Gastroesophageal sphincter (tissue), 4 donors: ENCODE results near the gene LEPR. TPM values are rescaled to one million over a fixed set of nuclear protein-coding genes. Genes with fewer than 3 reads are reported as not detected.

ENCODE experiments used
- ATAC-seq: fragments of 150-250 bp; one replicate; pipeline ENCODE4 v1.9.1; 2016; ENCODE audit warnings: mild to moderate bottlenecking, moderate library complexity
- H3K27ac ChIP-seq, 4 donors: fragments of 200-600 bp; sonication (generic) in 3 of 4; 1 replicate in 3 of 4; 2 replicates in 1 of 4; pipeline ENCODE4 v1.5.1; 2016 to 2019
- H3K27me3 ChIP-seq: fragments of 200-600 bp; sonication (generic); one replicate; pipeline ENCODE4 v1.5.1; 2019
- H3K36me3 ChIP-seq, 2 donors: fragments of 200-600 bp; sonication (generic); one replicate each; pipeline ENCODE4 v1.5.1; 2019; ENCODE audit warnings: control low read depth in 1 of 2
- H3K4me1 ChIP-seq, 3 donors: fragments of 200-600 bp; sonication (generic); 1 replicate in 2 of 3; 2 replicates in 1 of 3; pipeline ENCODE4 v1.5.1; 2016 to 2019; ENCODE audit warnings: control low read depth in 2 of 3
- H3K4me3 ChIP-seq, 2 donors: fragments of 200-600 bp; sonication (generic); one replicate each; pipeline ENCODE4 v1.5.1; 2019; ENCODE audit warnings: mild to moderate bottlenecking in 1 of 2, moderate library complexity in 1 of 2
- H3K9me3 ChIP-seq, 3 donors: fragments of 200-600 bp; sonication (generic); one replicate each; pipeline ENCODE4 v1.5.1; 2017 to 2019; ENCODE audit warnings: control low read depth in 2 of 3
- CTCF ChIP-seq, 4 experiments: fragments of 200-600 bp in 2 of 4; fragments of 450-650 bp in 2 of 4; sonication (generic) in 1 of 4; IDR thresholded peaks; one replicate each; pipeline ENCODE4 v1.5.1; 2017 to 2019; ENCODE audit warnings: antibody characterized with exemption in 4 of 4, mild to moderate bottlenecking in 2 of 4, moderate library complexity in 2 of 4
- EP300 ChIP-seq: sonication (generic); formaldehyde crosslinking; IDR thresholded peaks from one replicate; pipeline ENCODE4 v1.6.1; 2017; ENCODE audit warnings: antibody characterized with exemption, mild to moderate bottlenecking
- POLR2A ChIP-seq, 2 donors: fragments of 450-650 bp; IDR thresholded peaks; one replicate each; pipeline ENCODE4 v1.6.1; 2017; ENCODE audit warnings: antibody characterized with exemption in 2 of 2, mild to moderate bottlenecking in 2 of 2, moderate library complexity in 1 of 2
- POLR2AphosphoS5 ChIP-seq: sonication (generic); formaldehyde crosslinking; IDR thresholded peaks from one replicate; pipeline ENCODE4 v1.6.1; 2017; ENCODE audit warnings: antibody characterized with exemption
- WGBS, 2 donors: methylation state at CpG; one replicate each; pipeline ENCODE4 v1.1.5; 2018; ENCODE audit warnings: low coverage in 1 of 2; 5-methylcytosine and 5-hydroxymethylcytosine counted together
- total RNA-seq, 4 donors: library from RNA; depleted of rRNA; stranded (reverse); fragments of >200 nt; gene quantifications; one replicate each; pipeline ENCODE4 v1.1.0, GENCODE V29; 2016

Gene LEPR
- total RNA-seq, 4 donors from 2014 or later: 11.0 to 51.1 (median 15.0) TPM

DNA sequence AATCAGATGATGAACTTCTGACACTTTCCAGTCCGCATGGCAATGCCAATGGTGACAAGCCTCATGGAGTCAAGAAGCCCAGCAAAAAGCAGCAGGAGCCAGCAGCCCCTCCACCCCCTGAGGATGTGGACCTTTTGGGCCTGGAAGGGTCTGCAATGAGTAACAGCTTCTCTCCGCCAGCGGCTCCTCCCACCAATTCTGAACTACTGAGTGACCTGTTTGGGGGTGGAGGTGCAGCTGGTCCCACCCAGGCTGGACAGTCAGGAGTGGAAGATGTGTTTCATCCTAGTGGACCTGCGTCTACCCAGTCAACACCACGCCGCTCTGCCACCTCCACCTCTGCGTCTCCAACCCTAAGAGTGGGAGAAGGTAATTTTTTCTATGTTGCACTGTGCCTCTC lies 28.0 kb upstream of the LEPR start:
- no peak for ATAC-seq

GRCh38 chr1:65393347-65393746 lies 27.1 kb upstream of the LEPR start:
- Histone ChIP-seq H3K36me3 (peaks cover 0 to 30% of the 10 kb centered on the region in 2 donors), H3K4me3 (no peak overlapping the region), H3K27ac (no peak overlapping the region), H3K27me3 (no peaks in the 10 kb centered on the region), H3K4me1 (no peaks in the 10 kb centered on the region), H3K9me3 (no peaks in the 10 kb centered on the region)
- no peak for TF ChIP-seq CTCF (IDR thresholded peaks at IDR 0.05)
- 75 to 93% methylated on average over 2 of the region's 2 CpGs for WGBS, 2 donors
- no peak for ATAC-seq

More for the DNA sequence above, 28.0 kb upstream of the LEPR start:
- Histone ChIP-seq H3K27ac (no peak overlapping the region), H3K36me3 (peaks cover 0 to 30% of the 10 kb centered on the region in 2 donors), H3K9me3 (no peaks in the 10 kb centered on the region), H3K4me1 (no peaks in the 10 kb centered on the region), H3K4me3 (no peak overlapping the region), H3K27me3 (no peaks in the 10 kb centered on the region)
- WGBS, 2 donors: 98 to 100% methylated on average over 1 to 7 of the region's 7 CpGs
- TF ChIP-seq EP300: no peak
- TF ChIP-seq POLR2AphosphoS5: no peak
- TF ChIP-seq POLR2A (IDR thresholded peaks at IDR 0.05): no peak
- no peak for TF ChIP-seq CTCF (IDR thresholded peaks at IDR 0.05)

DNA sequence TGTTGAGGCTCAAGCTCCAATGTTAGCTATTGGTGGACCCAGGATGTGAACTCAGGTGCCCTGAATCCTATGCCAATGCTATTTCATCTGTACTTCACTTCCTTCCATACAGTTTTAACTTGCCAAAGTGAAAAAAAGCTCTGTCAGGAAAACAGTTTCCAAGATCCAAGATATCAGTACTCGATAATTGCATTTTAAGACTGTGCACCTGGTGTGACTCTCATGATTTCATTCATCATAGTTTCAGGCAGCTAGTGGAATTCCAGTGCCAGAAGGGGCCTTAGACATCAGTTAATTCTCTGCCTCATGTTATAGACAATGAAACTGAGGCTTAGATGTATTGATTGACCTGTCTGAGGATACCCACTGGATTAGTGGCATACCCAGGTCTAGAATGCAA lies 26.5 kb upstream of the LEPR start:
- no peak for TF ChIP-seq CTCF (IDR thresholded peaks at IDR 0.05)
- no peak for TF ChIP-seq POLR2AphosphoS5
- TF ChIP-seq EP300: no peak
- no peak for TF ChIP-seq POLR2A (IDR thresholded peaks at IDR 0.05)
- Histone ChIP-seq H3K4me1 (no peaks in the 10 kb centered on the region), H3K4me3 (no peak overlapping the region), H3K9me3 (no peaks in the 10 kb centered on the region), H3K36me3 (peaks cover 0 to 30% of the 10 kb centered on the region in 2 donors), H3K27me3 (no peaks in the 10 kb centered on the region), H3K27ac (no peak overlapping the region)
- WGBS, 2 donors: 38 to 78% methylated on average over 1 of the region's 1 CpG
- ATAC-seq: no peak

- no peak for ATAC-seq
- no peaks in the 10 kb centered on the region for H3K27me3 ChIP-seq
- TF ChIP-seq POLR2AphosphoS5: no peak
- TF ChIP-seq EP300: no peak
- no peak for TF ChIP-seq POLR2A (IDR thresholded peaks at IDR 0.05)
- TF ChIP-seq CTCF (IDR thresholded peaks at IDR 0.05): no peak
- H3K4me3 ChIP-seq: no peak overlapping the region
- H3K36me3 ChIP-seq: peaks cover 0 to 28% of the 10 kb centered on the region in 2 donors
- no peak overlapping the region for H3K27ac ChIP-seq
- H3K4me1 ChIP-seq: no peaks in the 10 kb centered on the region
- no peaks in the 10 kb centered on the region for H3K9me3 ChIP-seq
- WGBS, 2 donors: 87 to 95% methylated on average over 3 of the region's 3 CpGs
Measured at GRCh38 chr1:65395887-65396612, 24.4 kb upstream of the LEPR start.

DNA sequence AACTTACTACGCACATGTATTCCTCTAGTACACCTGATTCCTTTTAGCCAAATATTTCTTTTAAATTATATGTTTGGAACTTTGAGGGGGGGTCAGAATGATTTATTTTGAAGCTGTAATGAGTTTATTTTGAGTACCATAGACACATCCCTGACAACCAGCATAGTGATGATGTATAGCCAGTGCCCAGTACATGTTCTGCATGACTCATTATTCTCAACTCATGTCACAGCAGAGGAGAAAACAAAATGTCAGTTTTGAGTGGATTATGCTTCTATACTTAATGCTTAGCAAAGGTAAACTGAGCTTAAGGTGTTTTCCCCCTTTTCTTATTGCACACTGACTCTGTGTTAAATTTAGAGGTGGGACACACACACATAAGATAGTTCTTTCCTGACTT lies 22.4 kb upstream of the LEPR start:
- H3K27me3 ChIP-seq: no peaks in the 10 kb centered on the region
- H3K27ac ChIP-seq: no peak overlapping the region
- no peak for ATAC-seq
- H3K4me3 ChIP-seq: no peak overlapping the region
- H3K4me1 ChIP-seq: no peaks in the 10 kb centered on the region
- H3K36me3 ChIP-seq: peaks cover 0 to 28% of the 10 kb centered on the region in 2 donors
- no peaks in the 10 kb centered on the region for H3K9me3 ChIP-seq
- 100% methylated on average over 1 of the region's 1 CpG for WGBS, 2 donors
- no peak for TF ChIP-seq CTCF (IDR thresholded peaks at IDR 0.05)
- TF ChIP-seq POLR2A (IDR thresholded peaks at IDR 0.05): no peak
- no peak for TF ChIP-seq EP300
- TF ChIP-seq POLR2AphosphoS5: no peak
